Measurements from ENCODE around the gene APOOL.

DNA sequence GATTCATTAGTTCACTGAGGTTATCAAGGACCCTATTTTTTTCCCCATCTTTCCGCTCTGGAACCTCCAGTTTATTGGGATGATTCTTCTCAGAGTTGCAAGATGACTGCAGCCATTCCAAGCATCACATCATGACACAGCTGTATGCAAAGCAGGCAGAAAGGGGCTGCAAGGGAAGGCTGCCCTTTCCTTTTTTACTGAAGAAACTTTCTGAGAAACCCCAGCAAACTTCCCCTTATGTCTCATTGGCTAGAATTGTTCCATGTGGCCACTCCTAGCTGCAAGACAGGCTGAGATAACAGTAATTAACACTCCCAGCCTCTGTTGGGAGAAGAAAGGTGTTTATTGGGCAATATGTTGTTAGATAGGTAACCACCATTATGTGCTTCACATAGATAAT, 137.3 kb downstream of the APOOL start:
- no peak for TF ChIP-seq ZNF274 (IDR thresholded peaks at IDR 0.05; ENCODE audit: borderline replicate concordance, low read depth, low read length)
- TF ChIP-seq SMC3 (conservative IDR thresholded peaks at IDR 0.05; ENCODE audit: insufficient read depth, low read depth, low read length): no peak
- TF ChIP-seq BCL6 (CRISPR knock-in tag; IDR thresholded peaks at IDR 0.05): no peak
- no peak for TF ChIP-seq PRMT5 (CRISPR knock-in tag; IDR thresholded peaks at IDR 0.05)
- no peak for TF ChIP-seq ARNT (IDR thresholded peaks at IDR 0.05)
- no peak for TF ChIP-seq POLR2AphosphoS5 (IDR thresholded peaks at IDR 0.05; ENCODE audit: control insufficient read depth, insufficient read depth, low read depth, low read length)
- TF ChIP-seq ZNF655 (CRISPR knock-in tag; IDR thresholded peaks at IDR 0.05): no peak
